HEK293 (cell line): Measurements from ENCODE around the gene ISG15.

Experiments used
- CTCF ChIA-PET: fragments of 350-600 bp; formaldehyde crosslinking; extraction: SDS; loops from one replicate; lab custom pipeline; 2021; ENCODE audit warnings: antibody characterized with exemption; lab: Yijun Ruan, JAX
- POLR2A ChIA-PET: fragments of 300-600 bp; formaldehyde crosslinking; extraction: SDS; loops from one replicate; lab custom pipeline; 2020; ENCODE audit warnings: antibody characterized with exemption, inconsistent platforms; lab: Yijun Ruan, JAX
- H3K27ac ChIP-seq: fragments of 200-500 bp; sonication (Bioruptor generic); 2 replicates; pipeline ENCODE4 v1.5.1; 2014; ENCODE audit warnings: low read depth, low read length, control low read depth, inconsistent platforms; ENCODE audit errors: extremely low read depth
- H3K36me3 ChIP-seq, 2 experiments: fragments of 200-500 bp in 1 of 2; sonication (Bioruptor generic) in 1 of 2; 1 replicate in 1 of 2; 2 replicates in 1 of 2; pipeline ENCODE4 v1.5.1; 2014 to 2017; ENCODE audit warnings: inconsistent platforms in 2 of 2, low read length in 2 of 2; ENCODE audit not compliant: control insufficient read depth in 2 of 2, insufficient read depth in 1 of 2
- H3K4me1 ChIP-seq: fragments of 200-500 bp; sonication (Bioruptor generic); 2 replicates; pipeline ENCODE4 v1.5.1; 2014; ENCODE audit warnings: mild to moderate bottlenecking, low read length, inconsistent platforms; ENCODE audit not compliant: control insufficient read depth, insufficient read depth
- H3K4me3 ChIP-seq: 2 replicates; pipeline ENCODE4 v1.5.1; 2011; ENCODE audit warnings: low read depth, mild to moderate bottlenecking, control low read depth, low read length, moderate library complexity
- H3K9me3 ChIP-seq: fragments of 200-500 bp; sonication (Bioruptor generic); 2 replicates; pipeline ENCODE4 v1.5.1; 2014; ENCODE audit warnings: low read depth, low read length, inconsistent platforms; ENCODE audit not compliant: control insufficient read depth, insufficient read depth
- GLIS2 ChIP-seq: fragments of 450-650 bp; formaldehyde crosslinking; IDR thresholded peaks from 2 replicates; pipeline ENCODE4 v1.5.1; 2016; ENCODE audit warnings: missing biosample characterization, missing genetic modification characterization
- IKZF3 ChIP-seq: fragments of 450-650 bp; IDR thresholded peaks from 2 replicates; pipeline ENCODE4 v1.5.0; 2018; ENCODE audit warnings: missing biosample characterization, mild to moderate bottlenecking, missing genetic modification characterization, moderate library complexity
- MEIS1 ChIP-seq: sonication (generic); formaldehyde crosslinking; IDR thresholded peaks from 2 replicates; pipeline ENCODE4 v1.8.1; 2022; ENCODE audit warnings: missing genetic modification reagents, mild to moderate bottlenecking, borderline replicate concordance
- MYNN ChIP-seq: fragments of 450-650 bp; formaldehyde crosslinking; IDR thresholded peaks from 2 replicates; pipeline ENCODE4 v1.5.1; 2016; ENCODE audit warnings: missing biosample characterization, missing genetic modification characterization, borderline replicate concordance
- TCF7L2 ChIP-seq: IDR thresholded peaks from 2 replicates; pipeline ENCODE4 v1.6.1; 2011; ENCODE audit warnings: low read depth, mild to moderate bottlenecking, inconsistent platforms, low read length, moderate library complexity, borderline replicate concordance
- ZNF10 ChIP-seq: fragments of 450-650 bp; formaldehyde crosslinking; IDR thresholded peaks from 2 replicates; pipeline ENCODE4 v1.5.1; 2017; ENCODE audit warnings: missing biosample characterization, missing genetic modification characterization
- ZNF184 ChIP-seq: fragments of 450-650 bp; IDR thresholded peaks from 2 replicates; pipeline ENCODE4 v1.5.1; 2018; ENCODE audit warnings: missing biosample characterization, mild to moderate bottlenecking, missing genetic modification characterization
- ZNF350 ChIP-seq: fragments of 450-650 bp; formaldehyde crosslinking; IDR thresholded peaks from 2 replicates; pipeline ENCODE4 v1.5.0; 2017; ENCODE audit warnings: missing biosample characterization, mild to moderate bottlenecking, missing genetic modification characterization
- ZNF521 ChIP-seq: fragments of 450-650 bp; formaldehyde crosslinking; IDR thresholded peaks from 2 replicates; pipeline ENCODE4 v1.5.1; 2017; ENCODE audit warnings: missing biosample characterization, mild to moderate bottlenecking, missing genetic modification characterization
- ZNF580 ChIP-seq: fragments of 450-650 bp; formaldehyde crosslinking; IDR thresholded peaks from 2 replicates; pipeline ENCODE4 v1.5.1; 2016; ENCODE audit warnings: missing biosample characterization, missing genetic modification characterization
- ZNF626 ChIP-seq: fragments of 450-650 bp; sonication (Bioruptor Pico); formaldehyde crosslinking; IDR thresholded peaks from 2 replicates; pipeline ENCODE4 v1.5.1; 2018; ENCODE audit warnings: missing biosample characterization, missing genetic modification characterization, inconsistent platforms
- ZNF664 ChIP-seq: fragments of 450-650 bp; formaldehyde crosslinking; IDR thresholded peaks from 2 replicates; pipeline ENCODE4 v1.5.1; 2016; ENCODE audit warnings: missing biosample characterization, missing genetic modification characterization
- ZNF670 ChIP-seq: fragments of 450-650 bp; formaldehyde crosslinking; IDR thresholded peaks from 2 replicates; pipeline ENCODE4 v1.5.1; 2016; ENCODE audit warnings: missing biosample characterization, missing genetic modification characterization, low read depth
- ZNF677 ChIP-seq: fragments of 450-650 bp; IDR thresholded peaks from 2 replicates; pipeline ENCODE4 v1.5.0; 2018; ENCODE audit warnings: missing biosample characterization, mild to moderate bottlenecking, missing genetic modification characterization, moderate library complexity
- ZNF707 ChIP-seq: fragments of 450-650 bp; formaldehyde crosslinking; IDR thresholded peaks from 2 replicates; pipeline ENCODE4 v1.5.1; 2016; ENCODE audit warnings: missing biosample characterization, missing genetic modification characterization
- ZNF777 ChIP-seq: fragments of 450-650 bp; formaldehyde crosslinking; IDR thresholded peaks from 2 replicates; pipeline ENCODE4 v1.5.1; 2017; ENCODE audit warnings: missing biosample characterization, missing genetic modification characterization, borderline replicate concordance
- TF ChIP-seq, protein P1 (sequence below): fragments of 450-650 bp; formaldehyde crosslinking; IDR thresholded peaks from 2 replicates; pipeline ENCODE4 v1.5.0; 2017; ENCODE audit warnings: missing biosample characterization, missing genetic modification characterization, borderline replicate concordance
- TF ChIP-seq, protein P2 (sequence below): fragments of 450-650 bp; formaldehyde crosslinking; conservative IDR thresholded peaks from 2 replicates; pipeline ENCODE4 v1.5.1; 2016; ENCODE audit warnings: low read depth, missing biosample characterization, missing genetic modification characterization
- TF ChIP-seq, protein P3 (sequence below): fragments of 450-650 bp; formaldehyde crosslinking; IDR thresholded peaks from 2 replicates; pipeline ENCODE4 v1.5.1; 2016; ENCODE audit warnings: missing biosample characterization, missing genetic modification characterization

The ISG15 gene

GRCh38 chr1:980602-981395 is 32.5 kb upstream of the ISG15 start (continued):
- TF ChIP-seq, protein P1, sequence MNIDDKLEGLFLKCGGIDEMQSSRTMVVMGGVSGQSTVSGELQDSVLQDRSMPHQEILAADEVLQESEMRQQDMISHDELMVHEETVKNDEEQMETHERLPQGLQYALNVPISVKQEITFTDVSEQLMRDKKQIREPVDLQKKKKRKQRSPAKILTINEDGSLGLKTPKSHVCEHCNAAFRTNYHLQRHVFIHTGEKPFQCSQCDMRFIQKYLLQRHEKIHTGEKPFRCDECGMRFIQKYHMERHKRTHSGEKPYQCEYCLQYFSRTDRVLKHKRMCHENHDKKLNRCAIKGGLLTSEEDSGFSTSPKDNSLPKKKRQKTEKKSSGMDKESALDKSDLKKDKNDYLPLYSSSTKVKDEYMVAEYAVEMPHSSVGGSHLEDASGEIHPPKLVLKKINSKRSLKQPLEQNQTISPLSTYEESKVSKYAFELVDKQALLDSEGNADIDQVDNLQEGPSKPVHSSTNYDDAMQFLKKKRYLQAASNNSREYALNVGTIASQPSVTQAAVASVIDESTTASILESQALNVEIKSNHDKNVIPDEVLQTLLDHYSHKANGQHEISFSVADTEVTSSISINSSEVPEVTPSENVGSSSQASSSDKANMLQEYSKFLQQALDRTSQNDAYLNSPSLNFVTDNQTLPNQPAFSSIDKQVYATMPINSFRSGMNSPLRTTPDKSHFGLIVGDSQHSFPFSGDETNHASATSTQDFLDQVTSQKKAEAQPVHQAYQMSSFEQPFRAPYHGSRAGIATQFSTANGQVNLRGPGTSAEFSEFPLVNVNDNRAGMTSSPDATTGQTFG: no peak
- TF ChIP-seq ZNF664 (tag by site-specific recombination) (no peak), ZNF670 (tag by site-specific recombination) (no peak), ZNF10 (tag by site-specific recombination) (no peak)
- TF ChIP-seq, protein P2, sequence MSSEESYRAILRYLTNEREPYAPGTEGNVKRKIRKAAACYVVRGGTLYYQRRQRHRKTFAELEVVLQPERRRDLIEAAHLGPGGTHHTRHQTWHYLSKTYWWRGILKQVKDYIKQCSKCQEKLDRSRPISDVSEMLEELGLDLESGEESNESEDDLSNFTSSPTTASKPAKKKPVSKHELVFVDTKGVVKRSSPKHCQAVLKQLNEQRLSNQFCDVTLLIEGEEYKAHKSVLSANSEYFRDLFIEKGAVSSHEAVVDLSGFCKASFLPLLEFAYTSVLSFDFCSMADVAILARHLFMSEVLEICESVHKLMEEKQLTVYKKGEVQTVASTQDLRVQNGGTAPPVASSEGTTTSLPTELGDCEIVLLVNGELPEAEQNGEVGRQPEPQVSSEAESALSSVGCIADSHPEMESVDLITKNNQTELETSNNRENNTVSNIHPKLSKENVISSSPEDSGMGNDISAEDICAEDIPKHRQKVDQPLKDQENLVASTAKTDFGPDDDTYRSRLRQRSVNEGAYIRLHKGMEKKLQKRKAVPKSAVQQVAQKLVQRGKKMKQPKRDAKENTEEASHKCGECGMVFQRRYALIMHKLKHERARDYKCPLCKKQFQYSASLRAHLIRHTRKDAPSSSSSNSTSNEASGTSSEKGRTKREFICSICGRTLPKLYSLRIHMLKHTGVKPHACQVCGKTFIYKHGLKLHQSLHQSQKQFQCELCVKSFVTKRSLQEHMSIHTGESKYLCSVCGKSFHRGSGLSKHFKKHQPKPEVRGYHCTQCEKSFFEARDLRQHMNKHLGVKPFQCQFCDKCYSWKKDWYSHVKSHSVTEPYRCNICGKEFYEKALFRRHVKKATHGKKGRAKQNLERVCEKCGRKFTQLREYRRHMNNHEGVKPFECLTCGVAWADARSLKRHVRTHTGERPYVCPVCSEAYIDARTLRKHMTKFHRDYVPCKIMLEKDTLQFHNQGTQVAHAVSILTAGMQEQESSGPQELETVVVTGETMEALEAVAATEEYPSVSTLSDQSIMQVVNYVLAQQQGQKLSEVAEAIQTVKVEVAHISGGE: no peak

- H3K4me1 ChIP-seq: no peaks in the 10 kb centered on the region
- POLR2A ChIA-PET: interaction anchor here (1.1 to 1.3 kb wide), 3 partner anchors 9 to 42 kb away, joined by 3 to 5 read pairs (median 3); no protein-coding TSS in a partner anchor
- H3K9me3 ChIP-seq: no peaks in the 10 kb centered on the region
- no peak overlapping the region for H3K27ac ChIP-seq
- no peak overlapping the region for H3K4me3 ChIP-seq
- CTCF ChIA-PET: interaction anchor here (0.6 to 3.0 kb wide), 3 partner anchors 20 to 310 kb away, joined by 3 to 15 read pairs (median 4); no protein-coding TSS in a partner anchor
- no peak for TF ChIP-seq TCF7L2
- no peak for TF ChIP-seq IKZF3 (tag by site-specific recombination)
- TF ChIP-seq, protein P1: no peak
- no peak for TF ChIP-seq ZNF580 (tag by site-specific recombination)
- TF ChIP-seq MYNN (tag by site-specific recombination): no peak
- no peak for TF ChIP-seq ZNF184 (tag by site-specific recombination)
- no peak for TF ChIP-seq ZNF707
- TF ChIP-seq GLIS2 (tag by site-specific recombination): no peak
- TF ChIP-seq, protein P3, sequence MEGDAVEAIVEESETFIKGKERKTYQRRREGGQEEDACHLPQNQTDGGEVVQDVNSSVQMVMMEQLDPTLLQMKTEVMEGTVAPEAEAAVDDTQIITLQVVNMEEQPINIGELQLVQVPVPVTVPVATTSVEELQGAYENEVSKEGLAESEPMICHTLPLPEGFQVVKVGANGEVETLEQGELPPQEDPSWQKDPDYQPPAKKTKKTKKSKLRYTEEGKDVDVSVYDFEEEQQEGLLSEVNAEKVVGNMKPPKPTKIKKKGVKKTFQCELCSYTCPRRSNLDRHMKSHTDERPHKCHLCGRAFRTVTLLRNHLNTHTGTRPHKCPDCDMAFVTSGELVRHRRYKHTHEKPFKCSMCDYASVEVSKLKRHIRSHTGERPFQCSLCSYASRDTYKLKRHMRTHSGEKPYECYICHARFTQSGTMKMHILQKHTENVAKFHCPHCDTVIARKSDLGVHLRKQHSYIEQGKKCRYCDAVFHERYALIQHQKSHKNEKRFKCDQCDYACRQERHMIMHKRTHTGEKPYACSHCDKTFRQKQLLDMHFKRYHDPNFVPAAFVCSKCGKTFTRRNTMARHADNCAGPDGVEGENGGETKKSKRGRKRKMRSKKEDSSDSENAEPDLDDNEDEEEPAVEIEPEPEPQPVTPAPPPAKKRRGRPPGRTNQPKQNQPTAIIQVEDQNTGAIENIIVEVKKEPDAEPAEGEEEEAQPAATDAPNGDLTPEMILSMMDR (tag by site-specific recombination): no peak
- no peak for TF ChIP-seq ZNF350 (tag by site-specific recombination)
- TF ChIP-seq ZNF626: no peak
- TF ChIP-seq ZNF677: no peak
- TF ChIP-seq MEIS1 (CRISPR knock-in tag): no peak
- TF ChIP-seq ZNF521 (tag by site-specific recombination): no peak
- TF ChIP-seq ZNF777 (tag by site-specific recombination): no peak
- no peaks in the 10 kb centered on the region for H3K36me3 ChIP-seq
Measured at GRCh38 chr1:981491-981954, 31.8 kb upstream of the ISG15 start.
